GM21717 (cell line): ENCODE measurements around the gene DNAAF5.
"Not testable (repeated sequence)": the region's sequence is repeated elsewhere in the genome, so short reads cannot be mapped to it uniquely, and the experiment has no call there.

Experiments used
- ATAC-seq: cut with Tn5 transposase; IDR thresholded peaks from one replicate; pipeline ENCODE4 v1.9.1; 2021; ENCODE audit warnings: mild to moderate bottlenecking, moderate library complexity; ENCODE audit not compliant: unreplicated experiment

Gene DNAAF5

GRCh38 chr7:780081-780480 is 53.6 kb downstream of the DNAAF5 start:
- ATAC-seq = no peak

- no peak for ATAC-seq
These were observed 54.0 kb downstream of the DNAAF5 start for GRCh38 chr7:780516-780915.

DNA sequence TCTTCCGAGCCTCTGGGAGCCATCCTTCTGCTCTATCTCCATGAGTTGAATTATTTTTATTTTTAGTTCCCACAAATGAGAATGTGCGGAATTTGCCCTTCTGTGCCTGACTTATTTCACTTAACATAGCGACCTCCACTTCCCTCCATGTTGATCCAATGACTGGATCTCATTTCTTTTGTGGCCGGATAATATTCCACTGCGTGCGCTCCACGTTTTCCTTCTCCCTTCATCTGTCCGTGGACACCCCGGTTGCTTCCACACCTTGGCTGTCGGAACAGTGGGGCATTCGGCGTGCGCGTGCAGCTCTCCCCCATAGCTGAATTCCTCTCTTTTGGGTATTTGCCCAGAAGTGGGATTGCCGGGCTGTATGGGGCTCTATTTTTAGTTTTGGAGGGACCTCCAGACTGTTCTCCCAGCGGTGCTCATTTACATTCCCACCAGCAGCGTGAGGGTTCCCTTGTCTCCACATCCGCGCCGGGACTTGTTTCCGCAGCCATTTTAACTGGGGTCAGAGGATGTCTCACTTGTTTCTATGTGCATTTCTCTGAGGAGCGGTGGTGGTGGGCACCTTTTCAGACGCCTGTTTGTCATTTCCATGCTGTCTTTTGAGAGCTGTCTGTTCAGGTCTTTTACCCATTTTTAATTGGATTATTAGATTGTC is 54.8 kb downstream of the DNAAF5 start:
- no peak for ATAC-seq

DNA sequence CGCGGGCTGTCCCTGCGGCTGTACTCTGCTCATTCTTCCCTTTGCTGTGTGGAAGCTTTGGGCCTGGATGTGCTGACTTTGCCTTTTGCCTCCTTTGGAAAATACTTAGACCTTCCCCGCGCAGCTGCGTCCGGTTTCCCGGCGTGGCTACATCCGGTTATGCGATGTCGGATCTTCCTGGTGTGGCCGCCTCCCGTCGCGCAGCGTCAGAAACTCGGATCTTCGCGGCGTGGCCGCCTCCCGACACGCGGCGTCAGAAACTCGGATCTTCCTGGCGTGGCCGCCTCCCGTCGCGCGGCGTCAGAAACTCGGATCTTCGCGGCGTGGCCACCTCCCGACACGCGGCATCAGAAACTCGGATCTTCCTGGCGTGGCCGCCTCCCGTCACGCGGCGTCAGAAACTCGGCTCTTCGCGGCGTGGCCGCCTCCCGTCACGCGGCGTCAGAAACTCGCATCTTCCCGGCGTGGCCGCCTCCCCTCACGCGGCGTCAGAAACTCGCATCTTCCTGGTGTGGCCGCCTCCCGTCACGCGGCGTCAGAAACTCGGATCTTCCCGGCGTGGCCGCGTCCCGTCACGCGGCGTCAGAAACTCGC is 55.5 kb downstream of the DNAAF5 start:
- no peak for ATAC-seq

- no peak for ATAC-seq
These were observed 56.4 kb downstream of the DNAAF5 start for GRCh38 chr7:782718-783449.

DNA sequence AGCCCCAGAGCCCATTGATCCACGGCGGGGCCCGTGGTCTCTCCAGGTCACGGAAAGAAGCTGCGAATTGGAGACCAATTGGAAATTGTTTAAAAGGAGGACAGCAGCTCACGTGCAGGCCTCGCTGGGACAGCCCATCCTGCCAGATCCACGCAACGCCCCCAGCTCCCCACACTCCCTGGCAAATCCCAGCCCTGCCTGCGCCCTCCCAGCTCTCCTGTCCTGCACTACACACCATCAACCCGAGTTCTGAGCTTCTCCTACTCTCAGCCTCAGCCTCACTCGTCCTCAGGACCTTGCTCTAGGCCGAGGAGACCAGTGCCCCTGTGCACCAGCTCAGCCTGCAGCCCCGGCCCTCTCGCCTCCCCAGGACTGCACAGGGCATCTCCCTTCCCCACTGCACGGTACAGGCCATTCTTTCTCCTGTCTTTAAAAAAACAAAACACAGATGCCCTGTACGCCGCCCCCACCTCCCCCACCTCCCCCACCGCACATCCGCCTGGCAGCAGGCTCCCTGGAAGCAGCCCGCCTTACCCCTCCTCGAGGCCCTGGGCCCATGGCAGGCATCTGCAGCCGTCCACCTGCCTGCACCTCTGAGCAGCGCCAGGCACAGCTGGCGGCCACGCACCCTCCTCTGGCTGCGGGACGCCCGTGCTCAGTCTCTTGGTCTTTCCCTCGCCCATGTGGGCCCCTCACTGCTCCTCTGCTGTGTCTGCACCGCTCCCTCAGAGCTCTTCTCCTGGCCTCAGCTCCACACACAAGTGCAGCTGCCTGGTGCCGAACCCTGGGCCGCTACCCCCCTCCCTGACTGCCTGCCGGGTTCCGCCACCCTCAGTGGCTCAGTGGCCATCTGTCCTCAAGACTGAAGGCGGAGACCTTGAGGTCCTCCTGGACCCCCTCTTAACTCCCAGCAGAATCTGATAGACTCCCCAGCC is 57.3 kb downstream of the DNAAF5 start:
- no peak for ATAC-seq

DNA sequence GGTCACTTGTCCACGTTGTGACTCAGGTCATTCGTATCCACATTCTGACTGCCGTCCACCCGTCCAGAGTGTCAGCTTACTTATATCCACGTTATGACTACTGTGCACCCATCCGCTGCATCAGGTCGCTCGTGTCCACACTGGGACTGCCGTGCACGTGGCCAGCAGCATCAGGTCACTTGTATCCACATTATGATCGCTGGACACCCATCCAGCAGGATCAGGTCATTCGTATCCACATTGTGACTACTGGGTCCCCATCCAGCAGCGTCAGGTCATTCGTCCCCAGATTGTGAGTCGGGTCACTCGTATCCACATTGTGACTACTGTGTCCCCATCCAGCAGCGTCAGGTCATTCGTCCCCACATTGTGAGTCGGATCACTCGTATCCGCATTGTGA is 58.5 kb downstream of the DNAAF5 start:
- no peak for ATAC-seq

DNA sequence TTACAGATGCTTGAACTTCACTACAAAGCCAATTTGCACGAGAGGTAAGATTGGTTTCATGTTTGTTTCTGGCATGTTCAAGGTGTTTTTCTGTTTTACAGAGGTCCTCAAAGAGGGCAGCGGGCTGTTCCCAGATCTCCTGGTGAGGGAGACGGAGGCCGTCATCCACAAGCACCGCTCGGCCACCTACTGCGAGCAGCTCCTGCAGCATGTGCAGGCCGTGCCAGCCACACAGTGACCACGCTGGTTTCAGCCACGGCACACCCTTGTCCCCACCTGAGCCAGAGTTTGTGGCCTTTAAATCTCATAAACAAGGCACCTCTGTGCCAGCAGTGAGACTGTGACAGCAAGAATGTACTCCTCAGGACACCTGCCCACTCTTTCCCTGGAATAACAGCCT is 58.9 kb downstream of the DNAAF5 start:
- no peak for ATAC-seq

DNA sequence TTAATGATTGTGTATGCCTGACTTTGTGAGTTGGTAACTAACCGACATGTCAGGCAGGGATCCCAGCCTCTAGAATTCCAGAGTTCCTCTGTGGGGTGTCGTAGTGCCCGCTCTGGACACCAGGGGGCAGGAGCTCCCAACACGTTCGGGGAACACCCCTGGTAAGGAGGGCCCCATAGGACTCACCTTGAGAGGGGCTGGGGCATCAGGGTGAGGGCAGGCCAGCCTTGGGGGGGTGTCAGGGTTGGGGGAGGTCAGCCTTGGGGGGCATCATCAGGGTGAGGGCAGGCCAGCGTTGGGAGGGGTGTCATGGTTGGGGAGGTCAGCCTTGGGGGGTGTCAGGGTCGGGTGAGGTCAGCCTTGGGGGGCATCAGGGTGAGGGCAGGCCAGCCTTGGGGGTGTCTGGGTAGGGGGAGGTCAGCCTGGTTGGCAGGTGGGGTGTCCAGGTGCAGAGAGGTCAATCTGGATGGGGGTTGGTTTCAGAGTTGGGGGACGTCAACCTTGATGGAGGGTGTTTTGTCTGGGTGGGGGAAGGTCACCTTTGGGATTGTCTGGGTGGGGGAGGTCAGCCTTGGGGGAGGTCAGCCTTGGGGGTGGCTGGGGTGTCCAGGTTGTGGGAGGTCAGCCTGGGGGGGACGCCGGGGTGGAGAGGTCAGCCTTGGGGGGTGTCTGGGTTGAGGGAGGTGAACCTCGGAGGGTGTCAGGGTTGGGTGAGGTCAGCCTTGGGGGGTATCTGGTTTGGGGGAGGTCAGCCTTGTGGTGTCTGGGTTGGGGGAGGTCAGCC is 60.2 kb downstream of the DNAAF5 start:
- ATAC-seq = no peak

DNA sequence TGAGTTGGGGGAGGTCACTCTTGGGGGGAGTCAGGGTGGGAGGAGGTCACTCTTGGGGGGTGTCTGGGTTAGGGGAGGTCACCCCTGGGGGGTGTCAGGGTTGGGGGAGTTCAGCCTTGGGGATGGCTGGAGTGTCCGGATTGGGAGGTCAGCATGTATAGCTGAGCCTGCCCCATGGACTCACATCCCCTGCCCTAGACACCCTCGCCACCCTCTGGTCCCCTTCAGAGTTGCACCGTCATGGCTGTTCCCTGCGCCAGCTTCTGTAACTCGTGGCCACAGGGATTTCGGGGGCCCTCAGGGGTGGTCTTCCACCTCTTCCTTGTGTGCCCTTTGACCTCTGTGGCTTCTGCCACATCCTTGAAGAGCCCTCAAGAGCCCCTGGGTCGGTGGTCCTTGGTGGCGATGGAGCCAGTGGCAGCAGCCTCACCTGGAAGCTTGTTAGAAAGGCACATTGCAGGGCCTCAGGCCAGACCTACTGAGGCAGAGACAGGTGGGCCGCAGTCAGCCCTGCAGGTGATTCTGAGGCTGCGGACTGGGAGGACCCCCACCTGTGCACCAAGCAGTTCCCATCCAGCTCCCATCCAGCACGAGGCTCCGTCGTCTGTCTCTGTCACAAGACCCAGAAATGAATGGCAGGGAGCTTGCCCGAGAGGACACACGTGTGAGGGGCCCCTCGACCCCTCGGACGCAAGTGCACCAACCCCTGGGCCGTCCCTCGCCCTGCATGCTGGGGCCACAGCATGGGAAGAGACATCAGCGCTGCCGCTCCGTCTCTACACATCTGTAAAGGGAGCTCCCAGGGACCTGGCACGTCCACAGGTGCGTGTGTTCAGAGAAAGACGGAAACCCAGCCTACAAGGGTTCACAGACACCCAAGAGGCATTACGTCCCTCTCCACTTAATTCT is 61.1 kb downstream of the DNAAF5 start:
- no peak for ATAC-seq

GRCh38 chr7:791519-791918 is 65.0 kb downstream of the DNAAF5 start:
- ATAC-seq = no peak

GRCh38 chr7:794207-794606 is 67.7 kb downstream of the DNAAF5 start:
- ATAC-seq = no peak

DNA sequence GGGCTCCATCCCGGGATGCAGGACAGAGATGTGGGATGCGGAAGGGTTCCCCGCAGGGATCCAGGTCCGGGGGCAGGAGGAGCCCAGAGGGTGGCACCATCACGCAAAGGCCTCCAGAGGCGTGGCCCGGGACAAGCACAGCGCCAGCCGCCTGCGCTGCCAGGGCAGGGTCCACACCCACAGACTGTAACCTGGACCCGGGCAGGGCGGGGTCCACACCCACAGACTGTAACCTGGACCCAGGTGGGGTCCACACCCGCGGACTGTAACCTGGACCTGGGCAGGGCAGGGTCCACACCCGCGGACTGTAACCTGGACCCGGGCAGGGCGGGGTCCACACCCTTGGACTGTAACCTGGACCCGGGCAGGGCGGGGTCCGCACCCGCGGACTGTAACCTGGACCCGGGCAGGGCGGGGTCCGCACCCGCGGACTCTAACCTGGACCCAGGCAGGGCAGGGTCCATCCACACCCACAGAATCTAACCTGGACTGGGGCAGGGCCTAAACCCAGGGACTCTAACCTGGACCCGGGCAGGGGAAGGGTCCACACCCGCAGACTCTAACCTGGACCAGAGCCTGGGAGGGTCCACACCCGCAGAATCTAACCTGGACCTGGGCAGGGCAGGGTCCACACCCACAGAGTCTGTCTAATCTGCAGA is 68.3 kb downstream of the DNAAF5 start:
- ATAC-seq = no peak

DNA sequence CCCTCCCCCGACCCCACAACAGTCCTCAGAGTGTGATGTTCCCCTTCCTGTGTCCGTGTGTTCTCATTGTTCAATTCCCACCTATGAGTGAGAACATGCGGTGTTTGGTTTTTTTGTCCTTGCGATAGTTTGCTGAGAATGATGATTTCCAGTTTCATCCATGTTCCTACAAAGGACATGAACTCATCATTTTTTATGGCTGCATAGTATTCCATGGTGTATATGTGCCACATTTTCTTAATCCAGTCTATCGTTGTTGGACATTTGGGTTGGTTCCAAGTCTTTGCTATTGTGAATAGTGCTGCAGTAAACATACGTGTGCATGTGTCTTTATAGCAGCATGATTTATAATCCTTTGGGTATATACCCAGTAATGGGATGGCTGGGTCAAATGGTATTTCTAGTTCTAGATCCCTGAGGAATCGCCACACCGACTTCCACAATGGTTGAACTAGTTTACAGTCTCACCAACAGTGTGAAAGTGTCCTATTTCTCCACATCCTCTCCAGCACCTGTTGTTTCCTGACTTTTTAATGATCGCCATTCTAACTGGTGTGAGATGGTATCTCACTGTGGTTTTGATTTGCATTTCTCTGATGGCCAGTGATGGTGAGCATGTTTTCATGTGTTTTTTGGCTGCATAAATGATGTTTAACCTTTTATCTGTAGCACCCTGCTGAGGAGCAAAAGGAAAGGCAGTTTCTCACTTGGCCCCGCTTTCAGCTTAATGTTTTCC is 70.1 kb downstream of the DNAAF5 start:
- not testable (repeated sequence) for ATAC-seq

- no peak for ATAC-seq
These were observed 72.5 kb downstream of the DNAAF5 start for GRCh38 chr7:798921-799470.

GRCh38 chr7:800692-801091 is 74.2 kb downstream of the DNAAF5 start:
- ATAC-seq = no peak

GRCh38 chr7:801351-801750 is 74.9 kb downstream of the DNAAF5 start:
- not testable (repeated sequence) for ATAC-seq

DNA sequence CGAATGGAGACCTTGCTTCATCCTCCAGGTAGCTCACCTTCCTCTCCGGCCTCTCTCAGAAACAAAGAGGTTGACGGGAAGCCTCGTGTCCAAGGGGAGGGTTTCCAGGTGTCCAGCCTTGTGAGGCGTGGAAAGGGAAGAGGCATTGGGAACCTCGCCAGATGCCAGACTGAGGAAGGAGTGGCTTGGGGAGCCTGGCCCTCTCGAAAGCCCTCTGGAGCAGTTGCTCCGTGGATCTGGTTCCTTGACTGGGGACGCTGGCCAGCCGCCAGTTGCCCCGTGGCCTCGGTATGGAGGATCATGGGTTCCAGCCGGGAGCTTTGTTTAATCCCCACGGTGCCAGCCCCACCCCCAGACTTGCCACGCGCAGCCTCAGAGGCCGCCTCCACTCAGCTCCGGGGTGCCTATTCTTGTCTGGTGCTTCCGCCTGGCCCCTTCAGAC is 75.5 kb downstream of the DNAAF5 start:
- ATAC-seq = no peak
